HepG2 (cell line): ENCODE measurements around the gene EGLN1.

Experiments used
- CTCF ChIP-seq: sonication (generic); formaldehyde crosslinking; IDR thresholded peaks from 2 replicates; pipeline ENCODE4 v1.5.0; 2020; ENCODE audit warnings: mild to moderate bottlenecking, missing genetic modification reagents, moderate library complexity
- E2F1 ChIP-seq: sonication (generic); formaldehyde crosslinking; IDR thresholded peaks from 2 replicates; pipeline ENCODE4 v1.5.0; 2020; ENCODE audit warnings: missing genetic modification reagents
- GTF3A ChIP-seq: sonication (generic); formaldehyde crosslinking; conservative IDR thresholded peaks from 2 replicates; pipeline ENCODE4 v1.4.0; 2020; ENCODE audit warnings: mild to moderate bottlenecking, missing genetic modification reagents
- KDM6A ChIP-seq: IDR thresholded peaks from 2 replicates; pipeline ENCODE4 v1.6.1; 2016; ENCODE audit warnings: low read depth
- NFE2 ChIP-seq: sonication (generic); formaldehyde crosslinking; IDR thresholded peaks from 2 replicates; pipeline ENCODE4 v1.4.0; 2020; ENCODE audit warnings: missing genetic modification reagents
- POLR2AphosphoS5 ChIP-seq: IDR thresholded peaks from 2 replicates; pipeline ENCODE4 v1.6.1; 2012; ENCODE audit warnings: low read depth, low read length
- TCF12 ChIP-seq, 2 experiments: fragments of 450-650 bp in 1 of 2; sonication (generic) in 1 of 2; formaldehyde crosslinking in 1 of 2; IDR thresholded peaks; 2 replicates each; pipeline versions ENCODE4 v1.6.1 to v1.8.0; 2017 to 2022; ENCODE audit warnings: antibody characterized with exemption in 1 of 2, mild to moderate bottlenecking in 1 of 2, missing genetic modification reagents in 1 of 2, moderate library complexity in 1 of 2
- TEAD3 ChIP-seq: optimal IDR thresholded peaks from 2 replicates; pipeline ENCODE3; 2016; ENCODE audit warnings: borderline replicate concordance
- ZBTB8A ChIP-seq: sonication (generic); formaldehyde crosslinking; IDR thresholded peaks from 2 replicates; pipeline ENCODE4 v1.4.0; 2020; ENCODE audit warnings: mild to moderate bottlenecking, low read depth, missing genetic modification reagents, borderline replicate concordance
- ZFP36 ChIP-seq: fragments of 150-350 bp; IDR thresholded peaks from 2 replicates; pipeline ENCODE4 v1.6.1; 2018; ENCODE audit warnings: borderline replicate concordance, low read length, low read depth; ENCODE audit not compliant: partially characterized antibody
- ZHX2 ChIP-seq, 2 experiments: sonication (generic) in 1 of 2; formaldehyde crosslinking in 1 of 2; IDR thresholded peaks; 2 replicates each; pipeline versions ENCODE4 v1.6.1 to v1.9.0; 2014 to 2022; ENCODE audit warnings: antibody characterized with exemption in 1 of 2, borderline replicate concordance in 1 of 2, inconsistent platforms in 1 of 2, low read depth in 1 of 2, missing genetic modification reagents in 1 of 2
- ZNF687 ChIP-seq: sonication (generic); formaldehyde crosslinking; IDR thresholded peaks from 2 replicates; pipeline ENCODE4 v1.5.1; 2020; ENCODE audit warnings: mild to moderate bottlenecking, missing genetic modification reagents, moderate library complexity
- ZNF75D ChIP-seq: sonication (generic); formaldehyde crosslinking; IDR thresholded peaks from 2 replicates; pipeline ENCODE4 v1.8.1; 2023; ENCODE audit warnings: missing genetic modification reagents, mild to moderate bottlenecking, borderline replicate concordance

GRCh38 chr1:231443363-231443762 lies 21.3 kb upstream of the EGLN1 start:
- no peak for TF ChIP-seq TEAD3
- no peak for TF ChIP-seq NFE2
- TF ChIP-seq GTF3A (CRISPR knock-in tag) = no peak
- no peak for TF ChIP-seq CTCF (CRISPR knock-in tag)
- no peak for TF ChIP-seq TCF12 (IDR thresholded peaks at IDR 0.05)
- no peak for TF ChIP-seq TCF12 (CRISPR knock-in tag; IDR thresholded peaks at IDR 0.05)
- TF ChIP-seq E2F1 = no peak
- no peak for TF ChIP-seq ZHX2 (IDR thresholded peaks at IDR 0.05; ENCODE audit: low read depth)
- no peak for TF ChIP-seq ZHX2 (CRISPR knock-in tag; IDR thresholded peaks at IDR 0.05; ENCODE audit: borderline replicate concordance)
- no peak for TF ChIP-seq KDM6A (CRISPR knock-in tag)
- no peak for TF ChIP-seq ZNF687 (CRISPR knock-in tag)
- TF ChIP-seq ZNF75D (CRISPR knock-in tag) = no peak
- TF ChIP-seq ZFP36 = no peak
- TF ChIP-seq POLR2AphosphoS5 = no peak
- TF ChIP-seq ZBTB8A (CRISPR knock-in tag) = no peak
